Neural cell (in vitro differentiated cells): Measurements from ENCODE around the gene TADA2A. TPM values are rescaled to one million over a fixed set of nuclear protein-coding genes. Genes with fewer than 3 reads are reported as not detected.

Experiments used
- H2AFZ ChIP-seq: fragments of 200-600, 300-800 bp; sonication (generic), shearing (Covaris generic); 2 replicates; pipeline ENCODE4 v1.6.0; 2014; ENCODE audit warnings: low read depth, mild to moderate bottlenecking, antibody characterized with exemption, low read length, moderate library complexity
- H3F3A ChIP-seq: fragments of 200-600 bp; shearing (Covaris generic); 2 replicates; pipeline ENCODE4 v1.6.1; 2016; ENCODE audit warnings: mild to moderate bottlenecking, moderate library complexity, mixed read lengths, antibody characterized with exemption, low read length; ENCODE audit not compliant: insufficient read depth, poor library complexity, severe bottlenecking
- H3K27ac ChIP-seq: fragments of 200-600, 300-800 bp; sonication (generic), shearing (Covaris generic); 2 replicates; pipeline ENCODE4 v1.5.1; 2014; ENCODE audit warnings: mild to moderate bottlenecking, low read length, moderate library complexity
- H3K27me3 ChIP-seq: fragments of 300-800, 200-600 bp; sonication (generic), shearing (Covaris generic); 2 replicates; pipeline ENCODE4 v1.6.0; 2014; ENCODE audit warnings: mild to moderate bottlenecking, low read depth, low read length, moderate library complexity; ENCODE audit not compliant: insufficient read depth
- H3K36me3 ChIP-seq: fragments of 300-800, 200-600 bp; sonication (generic), shearing (Covaris generic); 2 replicates; pipeline ENCODE4 v1.5.1; 2014; ENCODE audit warnings: mild to moderate bottlenecking, antibody characterized with exemption, low read length, moderate library complexity; ENCODE audit not compliant: insufficient read depth
- H3K4me2 ChIP-seq: fragments of 300-800, 200-600 bp; sonication (generic), shearing (Covaris generic); 2 replicates; pipeline ENCODE4 v1.6.0; 2014; ENCODE audit warnings: mild to moderate bottlenecking, low read length
- H3K4me3 ChIP-seq: fragments of 300-800, 200-600 bp; sonication (generic), shearing (Covaris generic); 2 replicates; pipeline ENCODE4 v1.5.1; 2014; ENCODE audit warnings: mild to moderate bottlenecking, low read length, moderate library complexity
- H3K79me2 ChIP-seq: fragments of 200-600 bp; shearing (Covaris generic); replicated peaks from 2 replicates; pipeline ENCODE4 v1.6.0; 2014; ENCODE audit warnings: mild to moderate bottlenecking, low read length, moderate library complexity; ENCODE audit not compliant: insufficient read depth
- H3K9ac ChIP-seq: fragments of 300-800, 200-600 bp; sonication (generic), shearing (Covaris generic); 2 replicates; pipeline ENCODE4 v1.6.1; 2016; ENCODE audit warnings: mild to moderate bottlenecking, low read length, mixed read lengths
- H3K9me2 ChIP-seq: fragments of 200-600 bp; shearing (Covaris generic); 2 replicates; pipeline ENCODE4 v1.6.1; 2016; ENCODE audit warnings: mild to moderate bottlenecking, low read length, mixed read lengths; ENCODE audit not compliant: insufficient read depth
- H3K9me3 ChIP-seq: fragments of 200-600, 300-800 bp; sonication (generic), shearing (Covaris generic); 2 replicates; pipeline ENCODE4 v1.6.1; 2016; ENCODE audit warnings: mild to moderate bottlenecking, mixed run types, low read length, moderate library complexity, mixed read lengths
- H4K20me1 ChIP-seq: fragments of 200-600 bp; shearing (Covaris generic); 2 replicates; pipeline ENCODE4 v1.6.1; 2016; ENCODE audit warnings: mild to moderate bottlenecking, mixed run types; ENCODE audit not compliant: insufficient read depth
- EP300 ChIP-seq: fragments of 450-650 bp; conservative IDR thresholded peaks from 2 replicates; pipeline ENCODE4 v1.6.1; 2014; ENCODE audit warnings: antibody characterized with exemption, mild to moderate bottlenecking, moderate library complexity; ENCODE audit not compliant: poor library complexity, severe bottlenecking
- EZH2 ChIP-seq: fragments of 200-600, 300-800 bp; shearing (Covaris generic), sonication (generic); IDR thresholded peaks from 2 replicates; pipeline ENCODE4 v1.6.1; 2014; ENCODE audit warnings: antibody characterized with exemption, low read length, borderline replicate concordance, mild to moderate bottlenecking; ENCODE audit not compliant: insufficient read depth, poor library complexity, severe bottlenecking
- MXI1 ChIP-seq: fragments of 450-650 bp; conservative IDR thresholded peaks from 2 replicates; pipeline ENCODE4 v1.6.1; 2014; ENCODE audit warnings: antibody characterized with exemption, mild to moderate bottlenecking; ENCODE audit not compliant: poor library complexity, severe bottlenecking
- POLR2AphosphoS5 ChIP-seq: IDR thresholded peaks from 2 replicates; pipeline ENCODE4 v1.6.1; 2012
- RAD21 ChIP-seq: fragments of 450-650 bp; conservative IDR thresholded peaks from 2 replicates; pipeline ENCODE4 v1.6.1; 2014; ENCODE audit warnings: antibody characterized with exemption, mild to moderate bottlenecking, moderate library complexity
- SMC3 ChIP-seq: fragments of 450-650 bp; conservative IDR thresholded peaks from 2 replicates; pipeline ENCODE4 v1.6.1; 2014; ENCODE audit warnings: antibody characterized with exemption, mild to moderate bottlenecking, moderate library complexity; ENCODE audit not compliant: poor library complexity
- TAF1 ChIP-seq: IDR thresholded peaks from 2 replicates; pipeline ENCODE4 v1.6.1; 2012; ENCODE audit warnings: low read depth
- polyA plus RNA-seq: library from polyadenylated mRNA; depleted of rRNA; stranded (reverse); fragments of >200 nt; gene quantifications from 2 replicates; pipeline ENCODE4 v1.2.3, GENCODE V29; 2014
- TF ChIP-seq, protein P1 (sequence below): IDR thresholded peaks from 2 replicates; pipeline ENCODE4 v1.6.1; 2012; ENCODE audit warnings: borderline replicate concordance
- TF ChIP-seq, protein P2 (sequence below): fragments of 450-650 bp; IDR thresholded peaks from 2 replicates; pipeline ENCODE4 v1.5.1; 2014; ENCODE audit warnings: antibody characterized with exemption, mild to moderate bottlenecking, moderate library complexity; ENCODE audit not compliant: poor library complexity, severe bottlenecking

TADA2A gene
- polyA plus RNA-seq, 1 donor from 2014 or later, result 23.5 TPM

DNA sequence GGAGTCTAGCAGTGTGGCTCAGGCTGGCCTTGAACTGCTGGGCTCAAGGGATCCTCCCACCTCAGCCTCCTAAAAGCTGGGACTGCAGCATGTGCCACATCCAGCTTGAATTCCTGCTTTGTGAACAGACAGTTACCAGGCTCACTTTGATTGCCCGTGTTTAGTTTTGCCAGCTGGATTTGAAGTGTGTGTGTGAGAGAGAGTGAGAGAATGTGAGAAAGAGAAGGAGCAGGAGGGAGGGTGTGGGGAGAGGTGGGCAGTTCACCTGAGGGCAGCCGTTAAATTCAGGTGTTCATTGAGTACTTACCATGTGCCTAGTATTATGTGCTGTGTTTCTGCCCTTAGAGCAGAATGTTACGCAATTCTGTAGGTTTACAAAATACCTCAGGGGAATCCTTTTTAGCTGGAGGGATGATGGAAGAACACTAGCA, 87.7 kb downstream of the TADA2A start (continued):
- TF ChIP-seq, protein P1, sequence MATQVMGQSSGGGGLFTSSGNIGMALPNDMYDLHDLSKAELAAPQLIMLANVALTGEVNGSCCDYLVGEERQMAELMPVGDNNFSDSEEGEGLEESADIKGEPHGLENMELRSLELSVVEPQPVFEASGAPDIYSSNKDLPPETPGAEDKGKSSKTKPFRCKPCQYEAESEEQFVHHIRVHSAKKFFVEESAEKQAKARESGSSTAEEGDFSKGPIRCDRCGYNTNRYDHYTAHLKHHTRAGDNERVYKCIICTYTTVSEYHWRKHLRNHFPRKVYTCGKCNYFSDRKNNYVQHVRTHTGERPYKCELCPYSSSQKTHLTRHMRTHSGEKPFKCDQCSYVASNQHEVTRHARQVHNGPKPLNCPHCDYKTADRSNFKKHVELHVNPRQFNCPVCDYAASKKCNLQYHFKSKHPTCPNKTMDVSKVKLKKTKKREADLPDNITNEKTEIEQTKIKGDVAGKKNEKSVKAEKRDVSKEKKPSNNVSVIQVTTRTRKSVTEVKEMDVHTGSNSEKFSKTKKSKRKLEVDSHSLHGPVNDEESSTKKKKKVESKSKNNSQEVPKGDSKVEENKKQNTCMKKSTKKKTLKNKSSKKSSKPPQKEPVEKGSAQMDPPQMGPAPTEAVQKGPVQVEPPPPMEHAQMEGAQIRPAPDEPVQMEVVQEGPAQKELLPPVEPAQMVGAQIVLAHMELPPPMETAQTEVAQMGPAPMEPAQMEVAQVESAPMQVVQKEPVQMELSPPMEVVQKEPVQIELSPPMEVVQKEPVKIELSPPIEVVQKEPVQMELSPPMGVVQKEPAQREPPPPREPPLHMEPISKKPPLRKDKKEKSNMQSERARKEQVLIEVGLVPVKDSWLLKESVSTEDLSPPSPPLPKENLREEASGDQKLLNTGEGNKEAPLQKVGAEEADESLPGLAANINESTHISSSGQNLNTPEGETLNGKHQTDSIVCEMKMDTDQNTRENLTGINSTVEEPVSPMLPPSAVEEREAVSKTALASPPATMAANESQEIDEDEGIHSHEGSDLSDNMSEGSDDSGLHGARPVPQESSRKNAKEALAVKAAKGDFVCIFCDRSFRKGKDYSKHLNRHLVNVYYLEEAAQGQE, result no peak
- no peak for TF ChIP-seq TAF1
- TF ChIP-seq POLR2AphosphoS5, result no peak
- TF ChIP-seq MXI1, result no peak
- TF ChIP-seq RAD21, result no peak

DNA sequence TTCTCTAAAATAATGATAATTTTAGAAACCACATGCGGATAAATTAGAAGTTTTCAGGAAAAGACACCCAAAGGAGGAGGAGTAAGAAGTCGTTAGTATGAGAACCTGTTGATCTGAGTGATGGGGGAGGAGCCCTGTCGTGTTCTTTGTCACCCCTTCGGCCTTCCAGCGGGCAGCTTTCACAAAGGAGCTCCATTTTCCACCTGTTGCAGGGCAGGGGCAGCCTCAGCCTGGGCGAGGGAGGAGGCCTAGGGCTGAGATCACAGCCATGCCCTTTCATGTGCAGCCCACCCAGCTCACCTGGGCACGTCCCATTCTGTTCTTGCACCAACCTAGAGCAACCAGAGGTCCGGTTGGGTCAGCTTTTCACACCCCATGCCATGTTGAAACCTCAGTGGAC, 88.3 kb downstream of the TADA2A start:
- no peak overlapping the region for H3K9ac ChIP-seq
- no peak overlapping the region for H3K4me2 ChIP-seq
- H3K27ac ChIP-seq, result no peak overlapping the region
- H3K36me3 ChIP-seq, result no peaks in the 10 kb centered on the region
- no peaks in the 10 kb centered on the region for H3K9me3 ChIP-seq
- no peak overlapping the region for H3K4me3 ChIP-seq
- H3F3A ChIP-seq, result no peaks in the 10 kb centered on the region
- H2AFZ ChIP-seq, result no peak overlapping the region
- peaks cover 36% of the 10 kb centered on the region for H3K79me2 ChIP-seq
- no peaks in the 10 kb centered on the region for H3K9me2 ChIP-seq
- H4K20me1 ChIP-seq, result no peaks in the 10 kb centered on the region
- TF ChIP-seq POLR2AphosphoS5 (no peak), RAD21 (no peak), EZH2 (no peak), SMC3 (no peak), EP300 (no peak), TAF1 (no peak)
- TF ChIP-seq, protein P2, sequence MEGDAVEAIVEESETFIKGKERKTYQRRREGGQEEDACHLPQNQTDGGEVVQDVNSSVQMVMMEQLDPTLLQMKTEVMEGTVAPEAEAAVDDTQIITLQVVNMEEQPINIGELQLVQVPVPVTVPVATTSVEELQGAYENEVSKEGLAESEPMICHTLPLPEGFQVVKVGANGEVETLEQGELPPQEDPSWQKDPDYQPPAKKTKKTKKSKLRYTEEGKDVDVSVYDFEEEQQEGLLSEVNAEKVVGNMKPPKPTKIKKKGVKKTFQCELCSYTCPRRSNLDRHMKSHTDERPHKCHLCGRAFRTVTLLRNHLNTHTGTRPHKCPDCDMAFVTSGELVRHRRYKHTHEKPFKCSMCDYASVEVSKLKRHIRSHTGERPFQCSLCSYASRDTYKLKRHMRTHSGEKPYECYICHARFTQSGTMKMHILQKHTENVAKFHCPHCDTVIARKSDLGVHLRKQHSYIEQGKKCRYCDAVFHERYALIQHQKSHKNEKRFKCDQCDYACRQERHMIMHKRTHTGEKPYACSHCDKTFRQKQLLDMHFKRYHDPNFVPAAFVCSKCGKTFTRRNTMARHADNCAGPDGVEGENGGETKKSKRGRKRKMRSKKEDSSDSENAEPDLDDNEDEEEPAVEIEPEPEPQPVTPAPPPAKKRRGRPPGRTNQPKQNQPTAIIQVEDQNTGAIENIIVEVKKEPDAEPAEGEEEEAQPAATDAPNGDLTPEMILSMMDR, result no peak
- TF ChIP-seq, protein P1, result no peak
- no peaks in the 10 kb centered on the region for H3K27me3 ChIP-seq
